Measurements from ENCODE around the gene SAG. TPM values are rescaled to one million over a fixed set of nuclear protein-coding genes. Genes with fewer than 3 reads are reported as not detected.

Gene SAG
- total RNA-seq, 1 experiment from 2014 or later: not detected

DNA sequence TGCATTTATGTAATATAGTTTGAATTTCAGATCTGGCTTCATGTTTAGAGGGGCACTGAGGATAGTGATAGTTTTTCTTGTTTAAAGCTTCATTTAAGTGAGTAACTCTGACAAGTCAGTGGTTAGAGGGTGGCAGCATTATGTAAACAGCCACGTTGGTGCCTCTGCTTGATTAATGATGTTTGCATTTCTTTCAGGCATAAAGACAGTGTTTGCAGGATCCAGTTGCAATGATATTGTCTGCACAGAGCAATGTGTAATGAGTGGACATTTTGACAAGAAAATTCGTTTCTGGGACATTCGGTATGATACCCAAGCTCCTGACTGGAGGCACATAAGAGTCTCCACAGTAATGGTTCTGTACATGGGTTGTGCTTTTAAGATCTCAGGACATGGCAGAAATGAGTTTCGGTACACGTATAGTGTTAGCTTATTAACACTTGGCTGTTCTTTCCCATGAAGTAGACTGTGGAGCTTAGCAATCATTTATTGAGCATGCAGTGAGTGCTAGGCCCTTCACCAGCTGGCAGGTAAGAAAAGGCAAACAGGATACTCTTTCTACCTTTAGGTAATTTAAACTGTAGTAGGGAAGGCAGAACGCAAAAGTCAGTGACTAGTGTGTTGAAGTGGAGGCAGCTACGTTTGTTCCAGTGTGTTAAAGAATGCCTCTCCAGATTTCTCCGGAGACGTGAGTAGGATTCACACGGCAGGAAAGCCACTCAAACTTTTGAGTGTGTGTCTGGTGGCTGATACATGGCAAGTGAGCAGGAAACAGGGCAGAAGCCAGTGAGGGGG is 17.4 kb upstream of the SAG start:
- in situ Hi-C loops (cut with HindIII; ENCODE audit: low pct_unique_long_range_greater_than_20kb, low sequenced_read_pairs): no loop called here
- DNase-seq (ENCODE audit: low read depth, low spot score) (no peak), ATAC-seq (no peak)
- Histone ChIP-seq H3K36me3 (ENCODE audit: control insufficient read depth, insufficient read depth, low read length) (peaks cover 24% of the 10 kb centered on the region), H3K27me3 (ENCODE audit: control insufficient read depth, insufficient read depth, low read length) (no peaks in the 10 kb centered on the region), H3K27ac (ENCODE audit: low read length) (no peak overlapping the region; the same call in 1 of the 2 replicates), H3K4me1 (ENCODE audit: control insufficient read depth, insufficient read depth, low read length) (no peaks in the 10 kb centered on the region), H3K9me3 (ENCODE audit: control insufficient read depth, insufficient read depth, low read depth, low read length) (no peaks in the 10 kb centered on the region), H3K4me3 (ENCODE audit: low read depth in 2 of 2, low read length in 2 of 2) (no peak overlapping the region)
- POLR2A ChIA-PET: no interaction called here
- CTCF ChIA-PET: no interaction called here
- TF ChIP-seq, protein P1, sequence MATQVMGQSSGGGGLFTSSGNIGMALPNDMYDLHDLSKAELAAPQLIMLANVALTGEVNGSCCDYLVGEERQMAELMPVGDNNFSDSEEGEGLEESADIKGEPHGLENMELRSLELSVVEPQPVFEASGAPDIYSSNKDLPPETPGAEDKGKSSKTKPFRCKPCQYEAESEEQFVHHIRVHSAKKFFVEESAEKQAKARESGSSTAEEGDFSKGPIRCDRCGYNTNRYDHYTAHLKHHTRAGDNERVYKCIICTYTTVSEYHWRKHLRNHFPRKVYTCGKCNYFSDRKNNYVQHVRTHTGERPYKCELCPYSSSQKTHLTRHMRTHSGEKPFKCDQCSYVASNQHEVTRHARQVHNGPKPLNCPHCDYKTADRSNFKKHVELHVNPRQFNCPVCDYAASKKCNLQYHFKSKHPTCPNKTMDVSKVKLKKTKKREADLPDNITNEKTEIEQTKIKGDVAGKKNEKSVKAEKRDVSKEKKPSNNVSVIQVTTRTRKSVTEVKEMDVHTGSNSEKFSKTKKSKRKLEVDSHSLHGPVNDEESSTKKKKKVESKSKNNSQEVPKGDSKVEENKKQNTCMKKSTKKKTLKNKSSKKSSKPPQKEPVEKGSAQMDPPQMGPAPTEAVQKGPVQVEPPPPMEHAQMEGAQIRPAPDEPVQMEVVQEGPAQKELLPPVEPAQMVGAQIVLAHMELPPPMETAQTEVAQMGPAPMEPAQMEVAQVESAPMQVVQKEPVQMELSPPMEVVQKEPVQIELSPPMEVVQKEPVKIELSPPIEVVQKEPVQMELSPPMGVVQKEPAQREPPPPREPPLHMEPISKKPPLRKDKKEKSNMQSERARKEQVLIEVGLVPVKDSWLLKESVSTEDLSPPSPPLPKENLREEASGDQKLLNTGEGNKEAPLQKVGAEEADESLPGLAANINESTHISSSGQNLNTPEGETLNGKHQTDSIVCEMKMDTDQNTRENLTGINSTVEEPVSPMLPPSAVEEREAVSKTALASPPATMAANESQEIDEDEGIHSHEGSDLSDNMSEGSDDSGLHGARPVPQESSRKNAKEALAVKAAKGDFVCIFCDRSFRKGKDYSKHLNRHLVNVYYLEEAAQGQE (IDR thresholded peaks at IDR 0.05; ENCODE audit: insufficient read depth in 1 of 2, low read depth in 2 of 2, low read length in 1 of 2): no peak
- TF ChIP-seq TCF7L2 (IDR thresholded peaks at IDR 0.05; ENCODE audit: low read depth, low read length): no peak
- BruUV-seq (replicated peaks): no TSS peak
- intact Hi-C loops (cut with micrococcal nuclease; ENCODE audit: unreplicated experiment): no loop called here

DNA sequence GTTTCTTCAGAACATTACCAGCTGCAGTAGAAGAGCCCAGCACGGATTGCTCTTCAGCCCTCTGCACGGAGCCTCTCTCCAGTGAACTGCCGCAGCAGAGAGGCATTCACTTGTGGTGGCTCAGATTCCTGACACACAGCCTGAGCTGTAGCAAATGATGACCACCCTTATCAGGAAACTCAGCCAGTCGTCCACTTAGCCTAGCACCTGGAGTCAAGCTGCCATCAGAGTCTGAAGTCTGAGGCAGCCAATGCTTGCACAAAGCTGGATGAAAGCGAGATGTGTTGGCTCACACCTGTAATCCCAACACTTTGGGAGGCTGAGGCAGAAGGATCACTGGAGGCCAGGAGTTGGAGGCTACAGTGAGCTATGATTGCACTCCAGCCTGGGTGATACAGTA is 11.7 kb upstream of the SAG start:
- Histone ChIP-seq H3K27ac (ENCODE audit: low read length) (no peak overlapping the region), H3K36me3 (ENCODE audit: control insufficient read depth, insufficient read depth, low read length) (peaks cover 15% of the 10 kb centered on the region), H3K4me1 (ENCODE audit: control insufficient read depth, insufficient read depth, low read length) (no peaks in the 10 kb centered on the region; the same call in 1 of the 2 replicates), H3K9me3 (ENCODE audit: control insufficient read depth, insufficient read depth, low read depth, low read length) (no peaks in the 10 kb centered on the region), H3K27me3 (ENCODE audit: control insufficient read depth, insufficient read depth, low read length) (no peaks in the 10 kb centered on the region), H3K4me3 (ENCODE audit: low read depth in 2 of 2, low read length in 2 of 2) (no peak overlapping the region)
- BruUV-seq (replicated peaks): no TSS peak
- CTCF ChIA-PET: interaction anchor here (0.5 kb wide), 1 partner anchor 1844 kb away, joined by 15 read pairs; no protein-coding TSS in a partner anchor
- in situ Hi-C loops (cut with HindIII; ENCODE audit: low pct_unique_long_range_greater_than_20kb, low sequenced_read_pairs): no loop called here
- POLR2A ChIA-PET: interaction anchor here (0.6 kb wide), 1 partner anchor 16 kb away, joined by 3 read pairs; no protein-coding TSS in a partner anchor
- intact Hi-C loops (cut with micrococcal nuclease; ENCODE audit: unreplicated experiment): no loop called here
- TF ChIP-seq, protein P2, sequence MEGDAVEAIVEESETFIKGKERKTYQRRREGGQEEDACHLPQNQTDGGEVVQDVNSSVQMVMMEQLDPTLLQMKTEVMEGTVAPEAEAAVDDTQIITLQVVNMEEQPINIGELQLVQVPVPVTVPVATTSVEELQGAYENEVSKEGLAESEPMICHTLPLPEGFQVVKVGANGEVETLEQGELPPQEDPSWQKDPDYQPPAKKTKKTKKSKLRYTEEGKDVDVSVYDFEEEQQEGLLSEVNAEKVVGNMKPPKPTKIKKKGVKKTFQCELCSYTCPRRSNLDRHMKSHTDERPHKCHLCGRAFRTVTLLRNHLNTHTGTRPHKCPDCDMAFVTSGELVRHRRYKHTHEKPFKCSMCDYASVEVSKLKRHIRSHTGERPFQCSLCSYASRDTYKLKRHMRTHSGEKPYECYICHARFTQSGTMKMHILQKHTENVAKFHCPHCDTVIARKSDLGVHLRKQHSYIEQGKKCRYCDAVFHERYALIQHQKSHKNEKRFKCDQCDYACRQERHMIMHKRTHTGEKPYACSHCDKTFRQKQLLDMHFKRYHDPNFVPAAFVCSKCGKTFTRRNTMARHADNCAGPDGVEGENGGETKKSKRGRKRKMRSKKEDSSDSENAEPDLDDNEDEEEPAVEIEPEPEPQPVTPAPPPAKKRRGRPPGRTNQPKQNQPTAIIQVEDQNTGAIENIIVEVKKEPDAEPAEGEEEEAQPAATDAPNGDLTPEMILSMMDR (IDR thresholded peaks at IDR 0.05): no peak
- TF ChIP-seq POLR2AphosphoS5 (IDR thresholded peaks at IDR 0.05; ENCODE audit: low read depth, low read length) (no peak), SIN3A (IDR thresholded peaks at IDR 0.05; ENCODE audit: borderline replicate concordance, insufficient read depth, low read depth, low read length) (no peak), TCF7L2 (IDR thresholded peaks at IDR 0.05; ENCODE audit: low read depth, low read length) (no peak)
- TF ChIP-seq, protein P1 (IDR thresholded peaks at IDR 0.05; ENCODE audit: insufficient read depth in 1 of 2, low read depth in 2 of 2, low read length in 1 of 2): no peak
- ATAC-seq (no peak), DNase-seq (ENCODE audit: low read depth, low spot score) (no peak)

Measured in Panc1 (cell line).